ENCODE results near the gene DDX24.

Gene DDX24

DNA sequence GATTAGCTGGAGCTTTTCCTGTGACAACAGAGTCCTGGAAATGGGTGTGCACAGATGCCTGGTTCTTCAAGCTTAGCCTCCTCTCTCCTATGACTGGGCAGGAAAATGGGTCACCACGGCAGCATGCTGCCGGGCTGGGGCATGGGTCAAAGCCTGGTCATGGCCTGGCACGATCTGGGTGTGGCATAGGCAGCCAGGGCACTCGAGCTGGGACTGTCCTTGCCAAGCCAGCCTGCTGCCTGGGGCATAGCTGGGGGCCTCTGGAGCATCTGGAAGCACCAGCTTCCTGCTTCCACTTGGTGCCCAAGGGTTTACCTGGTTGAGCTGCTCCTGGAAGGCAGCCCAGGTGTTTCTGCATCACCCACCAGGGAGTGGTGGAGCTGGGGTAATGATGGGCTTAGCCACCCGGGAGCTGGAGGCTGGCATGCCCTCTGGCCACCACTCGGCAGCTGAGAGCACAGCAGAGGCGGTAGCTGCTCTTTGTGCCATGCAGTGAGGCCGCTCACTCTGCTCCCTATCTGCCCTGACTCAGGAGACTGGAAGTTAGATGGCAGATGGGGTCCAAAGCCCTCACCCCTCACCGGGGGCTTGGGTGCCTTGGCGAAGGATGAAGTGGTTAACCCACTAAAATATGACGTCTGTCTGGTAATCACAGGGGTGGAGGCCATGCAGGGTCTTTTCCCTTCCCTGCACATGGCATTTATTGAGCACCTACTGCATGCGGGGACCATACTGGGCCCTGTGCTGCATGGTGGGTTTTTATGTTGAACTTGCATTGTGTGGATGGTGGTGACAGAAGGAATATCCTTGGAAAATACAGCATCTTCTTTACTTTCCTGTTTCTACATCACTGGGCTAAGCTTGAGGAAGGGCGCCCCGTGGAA, 53.2 kb downstream of the DDX24 start:
- Mint-ChIP-seq H3K9me3 (ENCODE audit: low read depth) (no peaks in the 10 kb centered on the region), H3K4me3 (peak overlapping the region; percentile 68), H3K27me3 (peaks cover 1% of the 10 kb centered on the region), H3K4me1 (ENCODE audit: low read depth) (peaks cover 17% of the 10 kb centered on the region), H3K36me3 (no peaks in the 10 kb centered on the region), H3K27ac (peak overlapping the region; percentile 78)

DNA sequence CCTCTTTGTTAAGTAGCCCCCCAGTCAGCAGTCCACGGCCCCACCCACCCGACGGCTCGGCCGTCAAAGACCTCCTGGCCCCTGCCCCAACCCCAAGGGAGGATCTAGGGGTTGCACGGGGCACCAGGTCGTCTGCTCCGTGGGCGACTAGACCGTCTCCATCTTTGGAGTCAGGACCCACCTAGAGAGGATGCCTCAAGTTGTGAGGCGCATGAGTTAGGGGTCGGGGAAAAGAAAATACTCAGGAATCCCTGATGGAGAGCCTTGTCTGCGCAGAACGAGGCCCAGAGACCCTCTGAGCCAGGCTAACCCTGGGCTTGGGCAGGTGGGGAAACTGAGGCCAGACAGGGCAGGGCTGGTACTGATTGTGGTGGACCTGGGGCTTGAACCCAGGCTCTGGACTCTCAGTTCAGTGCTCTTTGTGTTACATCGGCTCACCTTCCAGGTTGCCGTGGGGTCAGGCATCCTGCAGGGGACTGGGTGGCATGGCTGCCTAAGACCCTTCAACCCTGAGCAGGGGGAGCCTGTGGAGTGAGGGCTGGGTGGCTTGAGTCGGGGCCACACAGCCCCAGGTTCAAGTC, 54.0 kb downstream of the DDX24 start:
- Mint-ChIP-seq H3K27me3 (peaks cover 1% of the 10 kb centered on the region), H3K36me3 (no peaks in the 10 kb centered on the region), H3K4me3 (peak overlapping the region; percentile 64), H3K27ac (no peak overlapping the region), H3K9me3 (ENCODE audit: low read depth) (no peaks in the 10 kb centered on the region), H3K4me1 (ENCODE audit: low read depth) (peaks cover 21% of the 10 kb centered on the region)

DNA sequence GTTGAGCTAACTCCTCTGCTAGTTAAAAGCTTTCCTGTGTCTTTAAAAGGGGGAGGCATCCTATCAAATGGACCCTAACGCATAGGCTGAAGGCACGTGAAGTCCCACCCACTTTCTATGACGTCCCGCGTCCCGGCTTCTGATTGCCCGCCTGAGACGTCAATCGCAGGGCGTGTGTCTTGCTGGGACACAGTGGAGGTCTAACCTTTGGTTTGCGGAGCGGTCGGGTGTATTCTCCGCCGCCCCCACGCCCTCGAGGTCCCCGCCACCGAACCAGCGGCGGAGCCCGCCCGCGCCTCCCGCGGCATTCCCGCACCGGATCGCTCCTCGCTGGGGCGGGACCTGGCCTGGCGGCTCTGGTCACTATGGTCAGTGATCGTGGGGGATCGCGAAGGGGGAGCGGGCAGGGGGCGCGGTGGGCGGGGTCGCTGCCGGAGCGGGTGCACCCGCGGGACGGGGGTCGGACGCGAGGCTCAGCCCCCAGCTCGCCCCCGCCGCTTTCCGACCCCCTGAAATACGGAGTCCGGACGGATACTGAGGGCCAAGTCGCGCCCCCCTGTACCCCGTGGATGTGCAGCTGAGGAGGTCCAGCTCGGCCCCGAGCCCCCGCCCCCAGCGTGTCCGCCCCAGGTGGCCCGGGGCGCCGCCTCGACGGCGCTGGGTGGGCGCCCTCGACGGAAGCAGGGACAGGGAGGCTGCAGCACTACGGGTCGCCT, 54.7 kb downstream of the DDX24 start, which contains the start of gene OTUB2:
OTUB2 (plus strand) TSS at position 168 of the 716 bp plus-strand sequence; CDS start at position 366, 198 bp downstream.
- no peaks in the 10 kb centered on the region for H3K9me3 Mint-ChIP-seq (ENCODE audit: low read depth)
- H3K4me3 Mint-ChIP-seq = peak within 1 kb of the TSS; percentile 86
- peak within 1 kb of the TSS; percentile 34 for H3K27ac Mint-ChIP-seq
- peaks cover 1% of the 10 kb centered on the region for H3K27me3 Mint-ChIP-seq
- no peaks in the 10 kb centered on the region for H3K36me3 Mint-ChIP-seq
- peaks cover 25% of the 10 kb centered on the region for H3K4me1 Mint-ChIP-seq (ENCODE audit: low read depth)

DNA sequence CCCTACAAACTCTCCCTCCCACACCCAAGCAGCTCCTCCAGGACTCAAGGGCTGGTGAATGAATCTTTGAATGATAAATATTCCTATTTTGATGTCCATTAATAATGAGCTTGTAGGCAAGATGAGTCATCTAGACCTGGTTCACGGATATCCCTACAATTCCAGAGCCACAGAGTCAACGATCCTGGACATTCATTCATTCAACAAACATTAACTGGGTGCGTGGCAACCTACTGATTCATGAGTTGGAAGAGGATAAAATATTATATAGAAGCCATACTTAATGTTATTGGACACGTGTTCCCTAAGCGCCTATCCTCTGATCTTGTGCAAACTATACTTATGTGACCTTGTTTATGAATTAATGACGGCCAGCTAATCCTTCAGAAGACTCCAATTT, 55.3 kb downstream of the DDX24 start:
- no peaks in the 10 kb centered on the region for H3K36me3 Mint-ChIP-seq
- H3K4me1 Mint-ChIP-seq (ENCODE audit: low read depth) = peaks cover 27% of the 10 kb centered on the region
- peak overlapping the region; percentile 86 for H3K4me3 Mint-ChIP-seq
- H3K27ac Mint-ChIP-seq = peak overlapping the region; percentile 34
- H3K9me3 Mint-ChIP-seq (ENCODE audit: low read depth) = no peaks in the 10 kb centered on the region
- H3K27me3 Mint-ChIP-seq = peaks cover 1% of the 10 kb centered on the region

DNA sequence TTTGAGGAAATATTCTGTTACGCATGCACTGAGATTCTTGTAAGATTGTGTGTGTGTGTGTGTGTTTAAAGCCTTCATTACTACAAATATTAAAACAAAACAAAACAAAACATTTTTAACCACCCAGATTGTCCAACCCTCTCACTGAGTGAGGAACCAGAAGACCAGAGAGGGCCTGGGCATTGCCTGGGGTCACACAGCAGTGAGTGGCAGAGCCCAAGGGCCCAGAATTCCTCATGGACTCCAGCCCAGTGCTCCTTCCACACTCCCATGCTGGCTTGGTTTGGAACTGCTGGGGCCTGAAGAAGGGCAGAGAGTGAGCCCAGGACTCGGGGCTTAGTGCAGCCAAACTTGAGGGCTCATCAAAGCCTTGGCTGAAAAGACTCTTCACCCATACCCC, 56.5 kb downstream of the DDX24 start:
- H3K4me3 Mint-ChIP-seq = no peak overlapping the region
- H3K27ac Mint-ChIP-seq = no peak overlapping the region
- H3K9me3 Mint-ChIP-seq (ENCODE audit: low read depth) = no peaks in the 10 kb centered on the region
- H3K4me1 Mint-ChIP-seq (ENCODE audit: low read depth) = peaks cover 27% of the 10 kb centered on the region
- H3K36me3 Mint-ChIP-seq = no peaks in the 10 kb centered on the region
- peaks cover 1% of the 10 kb centered on the region for H3K27me3 Mint-ChIP-seq

DNA sequence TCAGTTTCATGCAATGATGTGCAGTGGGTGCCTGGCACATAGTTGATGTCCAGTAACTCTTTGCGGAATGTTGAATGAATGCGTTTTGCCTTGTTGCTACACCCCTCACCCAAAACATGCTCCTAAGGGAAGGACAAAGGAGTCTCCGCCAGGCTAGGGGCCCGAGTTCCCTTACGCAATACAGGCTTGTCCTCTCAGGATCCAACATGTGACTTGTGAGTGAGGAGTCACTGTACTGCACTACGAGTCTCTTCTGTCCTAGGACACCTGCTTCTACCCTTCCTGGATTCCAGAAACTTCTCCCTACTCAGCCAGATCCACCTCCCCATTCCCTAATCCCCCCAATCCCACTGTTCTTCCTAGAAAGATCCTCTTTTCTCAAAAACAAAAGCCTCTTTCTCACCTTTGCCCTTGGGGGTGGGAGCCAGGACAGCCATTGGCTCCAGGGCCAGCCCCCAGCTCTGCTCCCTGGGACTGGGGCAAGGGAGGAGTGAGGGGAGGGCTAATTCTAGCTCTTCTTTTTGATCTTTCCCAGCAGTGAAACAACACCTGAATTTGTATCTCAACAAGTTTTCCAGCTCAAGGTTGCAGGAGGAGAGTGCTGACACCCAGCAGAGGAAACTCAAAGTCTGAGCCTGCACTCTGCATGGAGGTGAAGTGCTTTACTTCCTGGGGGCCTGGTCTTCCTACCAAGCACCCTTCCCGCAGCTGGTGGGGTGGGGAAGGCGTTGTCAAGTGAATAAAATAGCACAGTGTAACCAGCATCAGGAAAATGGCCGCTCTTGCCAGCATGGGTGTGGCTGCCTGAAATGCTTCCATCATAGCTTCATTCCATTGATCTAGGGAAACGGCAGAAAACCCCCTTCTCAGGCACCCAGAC, 58.2 kb downstream of the DDX24 start:
- Mint-ChIP-seq H3K4me3 (no peak overlapping the region), H3K4me1 (ENCODE audit: low read depth) (peaks cover 16% of the 10 kb centered on the region), H3K27me3 (peaks cover 1% of the 10 kb centered on the region), H3K27ac (no peak overlapping the region), H3K36me3 (no peaks in the 10 kb centered on the region), H3K9me3 (ENCODE audit: low read depth) (no peaks in the 10 kb centered on the region)

DNA sequence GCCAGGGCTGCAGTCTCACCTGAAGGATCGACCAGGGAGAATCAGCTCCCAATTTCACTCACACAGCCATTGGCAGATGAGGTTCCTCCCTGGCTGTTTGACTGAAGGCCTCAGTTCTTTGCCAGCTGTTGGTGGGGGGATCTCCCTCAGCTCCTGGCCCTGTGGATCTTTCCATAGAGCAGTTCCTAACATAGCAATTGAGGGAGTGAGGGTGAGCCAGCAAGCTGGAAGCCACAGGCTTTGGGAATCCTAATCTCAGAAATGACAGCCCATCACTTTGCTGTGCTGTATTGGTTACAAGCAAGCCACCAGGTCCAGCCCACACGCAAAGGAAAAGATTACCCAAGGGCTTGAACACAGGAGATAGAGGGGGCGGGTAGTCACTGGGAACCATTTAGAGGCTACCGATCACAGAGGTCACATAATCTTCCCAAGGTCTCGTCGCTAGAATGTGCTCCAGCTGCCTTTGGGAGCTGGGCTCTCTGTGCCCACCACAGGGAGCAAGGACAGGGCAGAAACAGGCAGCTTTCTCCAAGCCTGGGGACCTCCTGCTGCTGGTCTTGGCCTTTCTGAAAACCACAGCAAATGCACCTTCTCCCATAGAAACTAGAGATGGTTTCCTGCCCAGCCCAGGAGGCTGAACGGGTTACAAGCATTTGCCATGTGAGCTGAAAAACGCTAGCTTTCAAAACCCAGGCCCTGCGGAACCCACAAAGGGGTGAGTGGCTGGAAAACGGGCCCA, 59.4 kb downstream of the DDX24 start:
- Mint-ChIP-seq H3K27ac (no peak overlapping the region), H3K4me3 (no peak overlapping the region), H3K27me3 (peaks cover 1% of the 10 kb centered on the region), H3K9me3 (ENCODE audit: low read depth) (no peaks in the 10 kb centered on the region), H3K36me3 (no peaks in the 10 kb centered on the region), H3K4me1 (ENCODE audit: low read depth) (peaks cover 16% of the 10 kb centered on the region)

DNA sequence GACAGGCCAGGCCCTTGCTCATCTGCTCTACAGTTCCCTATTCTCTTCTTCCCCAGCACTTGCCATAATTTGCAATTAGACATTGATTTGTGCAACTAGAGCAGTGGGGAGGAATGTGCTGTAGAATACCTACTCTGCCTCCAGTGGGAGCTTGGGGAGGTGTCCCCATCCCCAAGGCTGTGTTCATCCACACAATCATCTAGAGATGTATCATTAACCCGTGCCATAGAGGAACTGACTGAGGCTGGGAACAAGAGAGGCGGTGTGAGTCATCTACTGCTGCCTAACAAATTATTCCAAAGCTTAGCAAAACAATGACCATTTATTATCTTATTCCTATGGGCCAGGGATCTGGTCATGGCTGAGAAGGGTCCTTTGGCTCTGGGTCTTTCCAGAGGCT, 60.0 kb downstream of the DDX24 start:
- Mint-ChIP-seq H3K27me3 (peaks cover 1% of the 10 kb centered on the region), H3K36me3 (no peaks in the 10 kb centered on the region), H3K4me3 (no peak overlapping the region), H3K9me3 (ENCODE audit: low read depth) (no peaks in the 10 kb centered on the region), H3K27ac (no peak overlapping the region), H3K4me1 (ENCODE audit: low read depth) (peaks cover 14% of the 10 kb centered on the region)

DNA sequence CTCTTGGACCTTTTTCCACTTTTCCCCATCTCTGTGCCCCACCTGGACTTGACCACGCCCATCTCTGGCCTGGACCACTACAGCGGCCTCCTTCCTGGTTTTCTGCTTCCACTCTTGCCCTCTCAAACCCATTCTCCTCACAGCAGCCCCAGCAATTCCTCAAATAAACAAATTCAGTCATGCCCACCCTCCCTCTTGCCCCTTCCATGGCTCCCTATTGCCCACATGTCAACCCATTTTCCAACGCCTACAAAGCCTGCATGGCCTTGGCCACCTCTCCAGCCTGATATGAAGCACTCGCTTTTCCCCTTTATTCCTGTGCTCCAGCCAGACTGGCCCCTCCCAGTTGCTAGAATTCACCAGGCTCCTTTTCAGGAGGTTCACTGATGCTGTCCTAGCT, 60.7 kb downstream of the DDX24 start:
- H3K36me3 Mint-ChIP-seq = no peaks in the 10 kb centered on the region
- H3K4me3 Mint-ChIP-seq = no peak overlapping the region
- no peaks in the 10 kb centered on the region for H3K9me3 Mint-ChIP-seq (ENCODE audit: low read depth)
- H3K4me1 Mint-ChIP-seq (ENCODE audit: low read depth) = peaks cover 11% of the 10 kb centered on the region
- no peak overlapping the region for H3K27ac Mint-ChIP-seq
- H3K27me3 Mint-ChIP-seq = peaks cover 1% of the 10 kb centered on the region

DNA sequence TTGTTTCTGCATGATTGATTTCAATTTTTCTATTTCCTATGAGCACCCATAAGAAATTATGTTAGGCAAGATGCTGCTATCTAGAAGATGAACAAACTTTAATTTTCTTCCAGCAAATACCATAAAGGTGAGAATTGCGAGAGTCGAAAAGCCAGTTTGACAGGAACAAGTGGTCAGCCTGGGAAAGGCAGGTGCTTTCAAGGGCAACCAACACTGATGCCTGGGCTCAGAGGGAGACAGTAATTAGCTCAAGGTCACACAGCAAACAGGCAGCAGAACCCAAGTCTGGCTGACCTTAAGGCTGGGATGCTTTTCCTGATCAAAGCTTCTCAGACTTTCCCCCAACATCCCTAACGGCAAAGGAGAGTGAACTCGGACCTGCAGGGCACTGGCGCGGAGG, 61.7 kb downstream of the DDX24 start:
- Mint-ChIP-seq H3K36me3 (no peaks in the 10 kb centered on the region), H3K4me1 (ENCODE audit: low read depth) (peaks cover 11% of the 10 kb centered on the region), H3K27ac (no peak overlapping the region), H3K9me3 (ENCODE audit: low read depth) (no peaks in the 10 kb centered on the region), H3K27me3 (peaks cover 1% of the 10 kb centered on the region), H3K4me3 (no peak overlapping the region)

DNA sequence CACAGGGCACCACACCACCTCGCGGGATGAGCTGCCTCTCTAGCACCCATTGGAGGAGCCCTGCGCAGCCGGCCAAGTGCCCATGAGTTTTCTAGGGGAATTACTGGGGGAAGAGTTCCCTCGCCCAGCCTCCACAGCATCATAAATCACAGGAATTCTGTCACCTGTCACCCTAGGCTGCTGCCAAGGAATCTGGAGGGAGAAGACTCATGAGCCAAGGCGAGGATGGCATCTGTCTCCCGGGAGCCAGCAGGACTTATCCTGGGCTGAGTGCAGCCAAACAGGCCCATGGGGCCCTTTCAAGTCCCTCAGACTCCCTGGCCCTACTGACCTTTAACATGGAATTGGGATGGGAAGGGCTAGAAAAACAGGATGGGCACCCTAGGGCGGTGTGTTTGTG, 62.7 kb downstream of the DDX24 start:
- peaks cover 1% of the 10 kb centered on the region for H3K27me3 Mint-ChIP-seq
- H3K4me1 Mint-ChIP-seq (ENCODE audit: low read depth) = peaks cover 11% of the 10 kb centered on the region
- H3K9me3 Mint-ChIP-seq (ENCODE audit: low read depth) = no peaks in the 10 kb centered on the region
- no peak overlapping the region for H3K4me3 Mint-ChIP-seq
- no peak overlapping the region for H3K27ac Mint-ChIP-seq
- H3K36me3 Mint-ChIP-seq = no peaks in the 10 kb centered on the region

DNA sequence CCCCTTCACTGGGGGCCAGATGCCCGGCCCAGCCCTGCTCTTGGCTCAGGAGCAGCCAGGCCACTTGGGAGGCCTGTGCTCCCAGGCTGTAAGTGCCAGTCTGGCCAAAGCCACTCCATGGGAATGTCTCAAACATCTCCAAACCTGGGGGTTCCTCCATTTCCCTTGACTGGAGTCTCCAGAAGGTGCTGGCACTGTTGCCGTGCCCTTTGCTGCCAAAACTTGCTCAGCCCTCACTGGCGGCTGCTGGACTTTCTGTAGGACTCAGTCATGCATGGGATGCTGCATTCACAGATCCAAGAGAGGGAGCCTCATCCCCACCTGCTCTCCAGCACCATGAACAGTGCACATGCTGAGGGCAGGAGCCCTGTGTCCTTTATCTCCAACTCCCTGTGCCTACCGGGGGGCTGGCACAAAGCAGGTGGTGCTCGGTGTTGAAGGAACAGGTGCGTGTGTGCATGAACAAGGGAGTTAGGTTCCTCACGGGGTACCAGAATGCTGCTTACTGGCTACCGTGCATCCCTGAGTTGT, 64.5 kb downstream of the DDX24 start:
- H3K27ac Mint-ChIP-seq = no peak overlapping the region
- H3K27me3 Mint-ChIP-seq = no peaks in the 10 kb centered on the region
- no peak overlapping the region for H3K4me3 Mint-ChIP-seq
- H3K36me3 Mint-ChIP-seq = no peaks in the 10 kb centered on the region
- no peaks in the 10 kb centered on the region for H3K9me3 Mint-ChIP-seq (ENCODE audit: low read depth)
- peaks cover 13% of the 10 kb centered on the region for H3K4me1 Mint-ChIP-seq (ENCODE audit: low read depth)

DNA sequence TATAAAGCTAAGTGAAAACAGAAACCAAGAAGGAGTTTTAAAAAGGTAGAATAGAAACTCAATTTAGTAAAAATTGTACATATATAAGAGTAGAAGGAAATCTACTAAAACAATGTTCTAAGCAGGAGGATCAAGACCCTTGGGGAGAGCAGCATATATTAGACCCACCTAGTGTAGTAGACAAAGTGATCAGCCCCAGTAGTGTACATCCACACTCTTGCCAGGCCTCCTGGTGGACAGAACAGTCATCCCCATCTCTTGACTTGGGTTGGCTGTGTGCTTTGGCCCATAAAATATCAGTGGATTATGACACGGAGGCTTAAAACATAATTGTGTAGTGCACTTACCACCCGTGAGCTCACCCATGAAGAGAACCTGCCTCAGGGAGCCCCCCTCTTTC, 65.8 kb downstream of the DDX24 start:
- H3K27me3 Mint-ChIP-seq = no peaks in the 10 kb centered on the region
- H3K4me1 Mint-ChIP-seq (ENCODE audit: low read depth) = peaks cover 16% of the 10 kb centered on the region
- H3K36me3 Mint-ChIP-seq = no peaks in the 10 kb centered on the region
- H3K27ac Mint-ChIP-seq = no peak overlapping the region
- no peaks in the 10 kb centered on the region for H3K9me3 Mint-ChIP-seq (ENCODE audit: low read depth)
- no peak overlapping the region for H3K4me3 Mint-ChIP-seq

DNA sequence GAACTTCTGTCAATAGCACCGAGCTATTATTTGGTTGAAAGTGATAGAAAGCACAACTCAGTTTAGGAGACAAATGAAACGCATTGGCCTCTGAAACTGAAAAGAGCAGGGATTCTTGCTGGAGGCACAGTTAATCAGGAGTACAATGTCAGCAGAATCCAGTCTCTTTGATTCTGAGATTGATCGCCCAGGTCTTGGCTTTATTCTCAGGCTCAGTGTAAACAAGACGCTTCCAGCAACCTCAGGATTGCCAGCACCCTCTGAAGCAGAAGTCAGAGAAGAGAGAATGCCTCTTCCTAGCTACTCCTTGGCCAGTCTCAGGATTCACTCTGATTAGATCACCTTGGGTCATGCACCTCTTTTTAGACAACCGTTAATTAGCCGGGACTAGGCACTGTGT, 66.6 kb downstream of the DDX24 start:
- H3K27ac Mint-ChIP-seq = no peak overlapping the region
- no peaks in the 10 kb centered on the region for H3K36me3 Mint-ChIP-seq
- no peaks in the 10 kb centered on the region for H3K27me3 Mint-ChIP-seq
- no peaks in the 10 kb centered on the region for H3K9me3 Mint-ChIP-seq (ENCODE audit: low read depth)
- H3K4me1 Mint-ChIP-seq (ENCODE audit: low read depth) = peaks cover 23% of the 10 kb centered on the region
- H3K4me3 Mint-ChIP-seq = no peak overlapping the region

All from activated naive CD8-positive, alpha-beta T cell (primary cell).